Measurements from ENCODE around the gene RTKN.

DNA sequence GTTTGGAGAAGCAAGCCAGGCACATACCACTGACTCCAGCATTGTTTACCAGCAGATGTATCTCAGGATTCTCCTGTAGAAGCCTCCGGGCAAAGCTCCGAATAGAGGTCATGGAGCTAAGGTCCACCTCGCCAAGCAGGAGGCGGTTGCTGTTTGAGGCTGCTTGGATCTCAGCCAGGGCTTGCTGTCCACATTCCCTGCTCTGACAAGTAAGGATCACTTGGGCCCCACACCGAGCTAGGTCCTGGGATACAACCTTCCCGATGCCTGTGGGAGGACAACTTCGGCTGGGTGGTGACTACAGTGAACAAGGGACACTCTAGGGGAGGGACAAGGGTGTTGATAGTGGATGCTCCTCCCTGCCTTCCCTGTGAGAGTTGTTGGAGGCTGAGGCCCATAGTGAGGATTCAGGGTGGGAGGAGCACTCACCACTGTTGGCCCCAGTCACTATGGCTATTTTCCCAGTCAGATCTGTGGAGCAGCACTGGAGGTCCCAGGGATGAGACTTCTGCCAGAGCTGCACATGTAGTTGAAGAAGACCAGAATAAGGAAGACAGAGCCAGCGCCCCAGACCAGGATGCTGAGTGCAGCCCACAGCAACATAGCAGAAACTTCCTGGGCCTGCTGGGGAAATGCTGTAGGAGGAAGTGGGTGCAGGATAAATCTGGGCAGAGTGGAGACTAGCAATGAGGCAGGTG, 28.6 kb downstream of the RTKN start:
- TF ChIP-seq, protein P1, sequence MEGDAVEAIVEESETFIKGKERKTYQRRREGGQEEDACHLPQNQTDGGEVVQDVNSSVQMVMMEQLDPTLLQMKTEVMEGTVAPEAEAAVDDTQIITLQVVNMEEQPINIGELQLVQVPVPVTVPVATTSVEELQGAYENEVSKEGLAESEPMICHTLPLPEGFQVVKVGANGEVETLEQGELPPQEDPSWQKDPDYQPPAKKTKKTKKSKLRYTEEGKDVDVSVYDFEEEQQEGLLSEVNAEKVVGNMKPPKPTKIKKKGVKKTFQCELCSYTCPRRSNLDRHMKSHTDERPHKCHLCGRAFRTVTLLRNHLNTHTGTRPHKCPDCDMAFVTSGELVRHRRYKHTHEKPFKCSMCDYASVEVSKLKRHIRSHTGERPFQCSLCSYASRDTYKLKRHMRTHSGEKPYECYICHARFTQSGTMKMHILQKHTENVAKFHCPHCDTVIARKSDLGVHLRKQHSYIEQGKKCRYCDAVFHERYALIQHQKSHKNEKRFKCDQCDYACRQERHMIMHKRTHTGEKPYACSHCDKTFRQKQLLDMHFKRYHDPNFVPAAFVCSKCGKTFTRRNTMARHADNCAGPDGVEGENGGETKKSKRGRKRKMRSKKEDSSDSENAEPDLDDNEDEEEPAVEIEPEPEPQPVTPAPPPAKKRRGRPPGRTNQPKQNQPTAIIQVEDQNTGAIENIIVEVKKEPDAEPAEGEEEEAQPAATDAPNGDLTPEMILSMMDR (conservative IDR thresholded peaks at IDR 0.05; ENCODE audit: low read depth, low read length), result no peak
- no peak for TF ChIP-seq EZH2 (IDR thresholded peaks at IDR 0.05; ENCODE audit: borderline replicate concordance, low read depth, low read length, poor library complexity, severe bottlenecking)

Data from A673 (cell line).